Transverse colon (tissue), 4 donors: ENCODE data around the gene HYAL2. TPM values are rescaled to one million over a fixed set of nuclear protein-coding genes. Genes with fewer than 3 reads are reported as not detected.
"Not testable (repeated sequence)": the region's sequence is repeated elsewhere in the genome, so short reads cannot be mapped to it uniquely, and the experiment has no call there.

ENCODE experiments used
- DNase-seq: peaks from one replicate; pipeline ENCODE4 v3.0.0-alpha.2; 2019
- H3K27ac ChIP-seq, 4 donors: fragments of 200-600 bp; sonication (generic); 2 replicates each; pipeline ENCODE4 v1.5.1; 2016 to 2018; ENCODE audit warnings: inconsistent platforms in 4 of 4
- H3K27me3 ChIP-seq: fragments of 200-600 bp; sonication (generic); 2 replicates; pipeline ENCODE4 v1.5.1; 2017; ENCODE audit warnings: inconsistent platforms
- H3K36me3 ChIP-seq, 4 donors: fragments of 200-600 bp; sonication (generic); 2 replicates each; pipeline ENCODE4 v1.5.1; 2017 to 2019; ENCODE audit warnings: inconsistent platforms in 4 of 4
- H3K4me1 ChIP-seq, 4 donors: fragments of 200-600 bp; sonication (generic); 2 replicates each; pipeline ENCODE4 v1.5.1; 2017 to 2020; ENCODE audit warnings: inconsistent platforms in 4 of 4
- H3K4me3 ChIP-seq, 4 donors: fragments of 200-600 bp; sonication (generic); 1 replicate in 1 of 4; 2 replicates in 3 of 4; pipeline versions ENCODE4 v1.5.1 to v1.6.1; 2017 to 2019; ENCODE audit warnings: inconsistent platforms in 4 of 4
- H3K9me3 ChIP-seq, 2 donors: fragments of 200-600 bp; sonication (generic); 2 replicates each; pipeline ENCODE4 v1.5.1; 2017 to 2019; ENCODE audit warnings: inconsistent platforms in 2 of 2
- CTCF ChIP-seq, 5 experiments: fragments of 200-600 bp in 3 of 5; fragments of 450-650 bp in 2 of 5; sonication (generic) in 3 of 5; IDR thresholded peaks; 1 replicate in 2 of 5; 2 replicates in 3 of 5; pipeline ENCODE4 v1.5.1; 2016 to 2017; ENCODE audit warnings: antibody characterized with exemption in 5 of 5, inconsistent platforms in 3 of 5, mild to moderate bottlenecking in 2 of 5, moderate library complexity in 1 of 5
- EP300 ChIP-seq: sonication (generic); formaldehyde crosslinking; IDR thresholded peaks from one replicate; pipeline ENCODE4 v1.6.1; 2017; ENCODE audit warnings: antibody characterized with exemption, low read depth
- POLR2A ChIP-seq: fragments of 450-650 bp; IDR thresholded peaks from one replicate; pipeline ENCODE4 v1.6.1; 2016; ENCODE audit warnings: antibody characterized with exemption, mild to moderate bottlenecking, moderate library complexity
- POLR2AphosphoS5 ChIP-seq, 3 donors: sonication (generic); formaldehyde crosslinking; IDR thresholded peaks; one replicate each; pipeline ENCODE4 v1.6.1; 2016; ENCODE audit warnings: antibody characterized with exemption in 3 of 3
- WGBS, 2 donors: methylation state at CpG; one replicate each; pipeline ENCODE4 v1.1.5; 2018; ENCODE audit warnings: low coverage in 1 of 2; 5-methylcytosine and 5-hydroxymethylcytosine counted together
- in situ Hi-C, 4 donors: fragments of 200-750 bp; cut with MboI; loops; one replicate each; pipeline versions ENCODE4 v1.15.0 to v1.15.1; 2017; ENCODE audit warnings: low sequenced_read_pairs in 3 of 4, low pct_ligation_motif_present in 1 of 4, low pct_unique_long_range_greater_than_20kb in 1 of 4
- intact Hi-C: fragments of 100-400 bp; cut with DNase I; formaldehyde crosslinking; loops from one replicate; pipeline ENCODE4 v1.15.1; 2023; ENCODE audit warnings: low total_unique reads
- total RNA-seq, 4 donors: library from RNA; depleted of rRNA; stranded (reverse); fragments of >200 nt; gene quantifications; one replicate each; pipeline ENCODE4 v1.1.0, GENCODE V29; 2016

The HYAL2 gene
- total RNA-seq, 4 donors from 2014 or later = 18.7 to 51.1 (median 32.0) TPM

GRCh38 chr3:50287262-50287661 lies 35.3 kb downstream of the HYAL2 start:
- Histone ChIP-seq H3K36me3 (peaks cover 0 to 11% (median 6%) of the 10 kb centered on the region in 4 donors), H3K9me3 (no peaks in the 10 kb centered on the region), H3K27ac (no peak overlapping the region), H3K4me1 (peaks cover 7 to 17% (median 12%) of the 10 kb centered on the region in 4 donors), H3K27me3 (no peaks in the 10 kb centered on the region), H3K4me3 (no peak overlapping the region)
- 100% methylated on average over 1 of the region's 1 CpG; no CpG with 5 or more reads in 1 of the 2 donors for WGBS, 2 donors
- DNase-seq = no peak
- intact Hi-C loops = no loop called here
- TF ChIP-seq POLR2A (no peak), CTCF (IDR thresholded peaks at IDR 0.05) (no peak), POLR2AphosphoS5 (IDR thresholded peaks at IDR 0.05) (no peak)
- in situ Hi-C loops = no loop called here

- intact Hi-C loops (no loop called here), in situ Hi-C loops (no loop called here)
- peaks cover 0 to 11% (median 6%) of the 10 kb centered on the region in 4 donors for H3K36me3 ChIP-seq
- TF ChIP-seq CTCF (IDR thresholded peaks at IDR 0.05) (no peak), POLR2A (no peak), EP300 (no peak), POLR2AphosphoS5 (IDR thresholded peaks at IDR 0.05) (no peak)
- H3K9me3 ChIP-seq = no peaks in the 10 kb centered on the region
- H3K27ac ChIP-seq = no peak overlapping the region
- 88% methylated on average over 26 of the region's 28 CpGs; no CpG with 5 or more reads in 1 of the 2 donors for WGBS, 2 donors
- H3K27me3 ChIP-seq = no peaks in the 10 kb centered on the region
- no peak overlapping the region for H3K4me3 ChIP-seq
- H3K4me1 ChIP-seq = peaks cover 7 to 13% (median 11%) of the 10 kb centered on the region in 4 donors
- no peak for DNase-seq
These were observed 36.0 kb downstream of the HYAL2 start for GRCh38 chr3:50286322-50287227.

GRCh38 chr3:50284121-50284520 lies 38.4 kb downstream of the HYAL2 start:
- DNase-seq, intact Hi-C loops, H3K4me1 ChIP-seq, H3K36me3 ChIP-seq, in situ Hi-C loops, H3K27me3 ChIP-seq, H3K4me3 ChIP-seq, H3K27ac ChIP-seq, H3K9me3 ChIP-seq: not testable (repeated sequence)
- WGBS, 2 donors = 74 to 82% methylated on average over 4 to 6 of the region's 6 CpGs

- intact Hi-C loops = loop anchor here (10.0 kb wide), 1 partner anchor 155 kb away; no protein-coding TSS in a partner anchor
- DNase-seq = no peak
- Histone ChIP-seq H3K36me3 (no peaks in the 10 kb centered on the region), H3K27me3 (peaks cover 24% of the 10 kb centered on the region), H3K9me3 (no peaks in the 10 kb centered on the region), H3K4me3 (no peak overlapping the region), H3K4me1 (peaks cover 0 to 4% (median 2%) of the 10 kb centered on the region in 4 donors), H3K27ac (no peak overlapping the region)
- TF ChIP-seq POLR2A (no peak), EP300 (no peak), CTCF (IDR thresholded peaks at IDR 0.05) (no peak), POLR2AphosphoS5 (IDR thresholded peaks at IDR 0.05) (no peak)
- in situ Hi-C loops = no loop called here
- WGBS, 2 donors = 91% methylated on average over 8 of the region's 8 CpGs; no CpG with 5 or more reads in 1 of the 2 donors
These were observed 43.1 kb downstream of the HYAL2 start for GRCh38 chr3:50279255-50280016.
